Stimulated activated naive CD8-positive, alpha-beta T cell treated with anti-CD3 and anti-CD28 coated beads, Interleukin-15, amount 100 ng/mL, for 72 hours (primary cell): ENCODE data around the gene MACROD1.

Experiments used
- ATAC-seq: fragments of 150-1000 bp; cut with Tn5 transposase; 2 replicates; pipeline ENCODE4 v1.10.0; 2021; ENCODE audit warnings: mild to moderate bottlenecking, moderate library complexity
- DNase-seq, 2 donors: peaks; one replicate each; pipeline ENCODE4 v3.0.0; 2021 to 2022
- H3K27ac Mint-ChIP-seq, 2 donors: one replicate each; pipeline ENCODE4 v1.8.0; 2022; ENCODE audit warnings: mild to moderate bottlenecking in 2 of 2, mixed read lengths in 2 of 2, moderate library complexity in 2 of 2
- H3K27me3 Mint-ChIP-seq: one replicate; pipeline ENCODE4 v1.8.0; 2022; ENCODE audit warnings: mixed read lengths
- H3K4me1 Mint-ChIP-seq: one replicate; pipeline ENCODE4 v1.8.0; 2022; ENCODE audit warnings: mild to moderate bottlenecking, mixed read lengths
- H3K4me3 Mint-ChIP-seq, 2 donors: one replicate each; pipeline ENCODE4 v1.8.0; 2022; ENCODE audit warnings: mild to moderate bottlenecking in 2 of 2, mixed read lengths in 2 of 2, moderate library complexity in 1 of 2
- H3K9me3 Mint-ChIP-seq, 2 donors: one replicate each; pipeline ENCODE4 v1.8.0; 2022; ENCODE audit warnings: mixed read lengths in 2 of 2

MACROD1 gene

DNA sequence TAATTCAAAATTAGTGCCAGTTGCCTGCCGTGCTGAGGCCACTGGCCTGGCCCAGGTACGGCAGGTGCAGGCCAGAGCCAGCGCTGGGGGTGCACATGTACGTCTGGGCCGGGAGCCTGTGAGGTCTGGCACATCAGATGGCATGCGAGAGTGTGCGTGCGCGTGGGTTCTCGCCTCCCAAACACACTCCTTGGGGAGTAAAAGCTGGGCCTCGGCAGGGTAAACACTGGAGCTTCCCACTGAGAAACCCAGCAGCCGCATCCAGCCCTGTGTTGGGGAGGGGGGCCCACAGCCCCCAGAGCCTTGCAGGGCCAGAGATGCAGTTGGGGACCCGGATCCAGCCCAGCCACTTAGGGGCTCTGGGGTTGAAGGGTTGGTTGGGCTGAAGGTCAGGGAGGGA is 92.4 kb downstream of the MACROD1 start:
- Mint-ChIP-seq H3K9me3 (no peaks in the 10 kb centered on the region), H3K27me3 (no peaks in the 10 kb centered on the region), H3K4me3 (no peak overlapping the region), H3K27ac (peak overlapping the region in 1 of 2 donors; percentile 27), H3K4me1 (peaks cover 11% of the 10 kb centered on the region)
- DNase-seq (no peak), ATAC-seq (no peak)

DNA sequence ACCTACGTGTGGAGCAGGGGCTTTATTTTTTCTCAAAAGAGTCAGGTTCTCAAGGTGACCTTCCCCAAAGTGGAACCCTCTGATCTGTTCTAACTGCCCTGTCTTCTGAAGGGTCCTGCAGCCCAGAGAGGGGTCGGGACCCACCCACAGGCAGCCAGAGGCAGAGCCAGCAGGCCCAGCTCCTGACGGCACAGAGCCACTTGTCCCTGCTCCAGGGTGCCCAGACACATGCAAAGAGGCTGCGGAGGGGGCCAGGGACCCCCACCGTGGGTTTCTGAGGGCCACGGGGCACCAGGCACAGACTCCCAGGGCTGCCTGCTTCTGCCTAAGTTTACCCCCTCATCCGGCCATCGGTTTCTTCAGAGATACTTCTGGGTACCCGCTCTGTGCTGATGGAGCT is 93.0 kb downstream of the MACROD1 start:
- Mint-ChIP-seq H3K9me3 (no peaks in the 10 kb centered on the region), H3K27ac (no peak overlapping the region), H3K4me1 (peaks cover 17% of the 10 kb centered on the region)

DNA sequence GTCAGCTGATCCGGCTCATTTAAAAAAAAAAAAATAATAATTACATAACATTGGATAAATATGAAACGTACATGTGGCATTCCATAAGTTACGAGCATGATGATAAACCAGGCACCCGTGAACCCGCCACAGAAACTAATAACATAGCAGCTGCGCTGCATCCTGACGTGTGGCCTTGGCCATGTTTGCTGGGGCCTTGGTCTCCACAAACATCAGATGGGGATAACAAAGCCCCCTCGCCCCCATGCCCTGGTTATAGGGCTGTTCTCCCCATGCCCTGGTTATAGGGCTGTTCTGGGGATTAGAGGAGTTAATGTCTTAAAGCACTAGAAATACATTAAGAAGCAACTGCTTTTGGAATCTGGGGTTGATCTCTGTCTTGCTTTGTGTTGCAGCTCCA is 93.5 kb downstream of the MACROD1 start:
- Mint-ChIP-seq H3K27me3 (no peaks in the 10 kb centered on the region), H3K9me3 (no peaks in the 10 kb centered on the region), H3K27ac (no peak overlapping the region), H3K4me3 (no peak overlapping the region), H3K4me1 (peaks cover 22% of the 10 kb centered on the region)
- no peak for DNase-seq
- ATAC-seq: no peak

More for the DNA sequence above, 93.0 kb downstream of the MACROD1 start:
- Mint-ChIP-seq H3K4me3 (no peak overlapping the region), H3K27me3 (no peaks in the 10 kb centered on the region)
- ATAC-seq: no peak
- no peak for DNase-seq

DNA sequence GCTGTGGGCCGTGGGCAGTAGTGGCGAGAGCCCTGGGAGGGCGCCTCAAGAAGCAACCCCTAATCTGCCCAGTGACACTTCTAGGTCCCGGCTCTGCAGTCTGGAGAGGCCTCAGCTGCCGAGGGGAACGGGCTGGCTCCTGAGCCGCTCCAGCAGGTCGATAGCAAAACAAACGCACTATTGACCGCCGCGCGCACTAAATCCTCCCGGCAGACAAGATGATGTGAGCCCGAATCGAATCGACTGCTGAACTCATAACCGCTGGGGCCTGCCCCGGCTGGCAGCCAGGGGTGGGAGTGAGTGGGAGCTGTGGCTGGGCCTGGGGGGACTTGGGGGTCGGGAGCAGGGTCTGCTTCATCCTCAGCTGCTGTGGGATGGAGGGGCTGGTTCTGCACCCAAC is 94.1 kb downstream of the MACROD1 start:
- no peak for ATAC-seq
- H3K27ac Mint-ChIP-seq: no peak overlapping the region
- H3K4me3 Mint-ChIP-seq: no peak overlapping the region
- H3K4me1 Mint-ChIP-seq: peaks cover 28% of the 10 kb centered on the region
- H3K27me3 Mint-ChIP-seq: no peaks in the 10 kb centered on the region
- no peak for DNase-seq
- no peaks in the 10 kb centered on the region for H3K9me3 Mint-ChIP-seq

DNA sequence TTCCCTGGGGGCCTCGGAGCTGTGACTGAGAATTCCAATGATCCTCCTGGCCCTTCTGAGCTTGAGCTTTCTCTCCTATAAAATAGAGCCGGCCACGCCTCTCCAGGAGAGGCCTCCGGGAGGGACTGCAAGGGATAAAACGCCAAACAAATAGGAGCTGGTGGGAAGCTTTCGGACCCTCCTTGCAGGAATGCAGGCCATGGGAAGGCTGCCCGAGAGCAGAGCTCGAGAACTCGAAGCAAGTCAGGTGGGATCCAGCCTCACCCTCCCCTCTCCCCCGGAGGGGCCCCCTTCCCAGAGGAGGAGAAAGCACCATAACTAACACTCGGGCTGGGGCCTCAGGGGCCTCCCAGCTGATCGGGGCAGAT is 95.6 kb downstream of the MACROD1 start:
- no peak overlapping the region for H3K4me3 Mint-ChIP-seq
- DNase-seq (no peak), ATAC-seq (no peak)
- H3K27ac Mint-ChIP-seq: no peak overlapping the region
- H3K9me3 Mint-ChIP-seq: no peaks in the 10 kb centered on the region
- H3K4me1 Mint-ChIP-seq: peaks cover 32% of the 10 kb centered on the region
- no peaks in the 10 kb centered on the region for H3K27me3 Mint-ChIP-seq

DNA sequence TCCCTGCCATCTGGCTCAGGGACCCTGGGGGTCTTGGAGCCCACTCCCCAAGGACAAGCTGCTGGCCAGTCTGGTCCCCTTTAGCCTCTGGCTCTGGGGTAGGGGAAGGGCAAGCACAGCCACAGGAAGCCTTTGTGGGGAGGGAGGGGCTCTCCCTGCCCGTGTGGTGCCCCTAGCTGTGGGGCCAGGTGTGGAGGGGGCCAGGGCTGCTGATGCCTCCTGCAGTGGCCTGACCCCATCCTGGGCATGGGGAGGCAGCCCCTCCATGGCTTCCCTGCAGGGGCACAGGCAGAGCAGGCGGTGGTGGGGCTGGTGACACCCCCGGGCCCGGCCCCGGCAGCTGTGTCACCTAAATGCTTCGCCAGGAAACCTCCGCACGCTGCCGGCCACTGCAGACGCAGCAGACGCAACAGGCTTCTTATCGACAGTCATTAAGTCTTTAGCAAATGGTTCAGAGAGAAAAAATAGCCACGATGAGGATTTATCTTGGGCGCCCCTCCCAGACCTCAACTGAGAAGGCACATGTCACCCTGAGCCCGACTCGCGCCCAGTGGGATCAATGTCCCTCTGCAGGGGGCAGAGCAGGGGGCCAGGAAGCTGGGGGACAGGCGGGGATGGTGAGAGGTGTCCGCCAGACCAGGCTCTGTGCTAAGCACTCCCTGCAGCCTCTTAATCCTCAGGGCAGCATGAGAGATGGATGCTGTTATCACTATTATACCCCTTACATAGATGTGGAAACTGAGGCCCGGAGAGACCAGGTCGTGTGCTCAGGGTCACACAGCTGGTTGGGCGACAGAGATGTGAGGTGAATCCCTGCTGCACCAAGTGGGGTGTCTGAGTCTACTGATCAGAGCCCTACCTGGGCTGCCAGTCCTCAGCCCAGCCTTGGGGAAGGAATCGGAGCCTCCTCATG is 96.3 kb downstream of the MACROD1 start:
- Mint-ChIP-seq H3K9me3 (no peaks in the 10 kb centered on the region), H3K4me3 (no peak overlapping the region), H3K4me1 (peaks cover 36% of the 10 kb centered on the region), H3K27me3 (no peaks in the 10 kb centered on the region), H3K27ac (no peak overlapping the region)
- ATAC-seq: peak; percentile 18
- no peak for DNase-seq

DNA sequence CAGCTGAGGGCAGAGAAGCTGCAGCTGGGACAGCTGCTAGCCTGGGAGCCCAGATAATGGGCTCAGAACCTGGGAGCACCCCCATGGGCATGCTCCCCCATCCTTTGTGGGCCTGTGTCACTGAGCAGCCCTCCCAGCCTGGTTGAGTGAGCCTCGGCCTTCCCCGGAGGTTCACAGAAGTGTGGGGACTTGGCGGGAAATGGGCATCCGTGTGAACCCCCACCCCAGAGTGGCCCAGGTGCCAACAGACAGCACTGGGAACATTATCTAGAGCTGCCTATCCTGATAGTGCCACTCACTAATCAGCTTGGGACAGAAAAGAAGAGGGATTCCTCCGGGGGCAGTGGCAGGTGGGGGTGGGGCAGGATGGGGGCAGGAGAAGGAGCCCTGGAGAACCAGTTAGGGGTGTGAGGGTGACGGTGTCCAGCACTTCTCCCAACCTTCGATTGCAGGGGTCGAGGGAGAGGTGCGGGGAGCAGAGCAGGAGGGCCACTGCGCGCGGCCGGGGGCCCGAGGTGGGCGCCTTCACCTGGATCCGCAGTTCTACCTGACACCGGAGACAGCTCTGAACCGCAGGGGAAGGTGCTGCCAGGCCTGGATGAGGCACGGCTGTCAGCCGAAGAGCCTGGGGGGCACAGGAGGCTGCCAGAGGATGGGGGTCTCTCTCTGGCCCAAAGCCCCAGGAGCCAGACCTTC is 97.1 kb downstream of the MACROD1 start:
- no peaks in the 10 kb centered on the region for H3K27me3 Mint-ChIP-seq
- ATAC-seq (no peak), DNase-seq (no peak)
- no peaks in the 10 kb centered on the region for H3K9me3 Mint-ChIP-seq
- peaks cover 31% of the 10 kb centered on the region for H3K4me1 Mint-ChIP-seq
- H3K27ac Mint-ChIP-seq: no peak overlapping the region
- no peak overlapping the region for H3K4me3 Mint-ChIP-seq

DNA sequence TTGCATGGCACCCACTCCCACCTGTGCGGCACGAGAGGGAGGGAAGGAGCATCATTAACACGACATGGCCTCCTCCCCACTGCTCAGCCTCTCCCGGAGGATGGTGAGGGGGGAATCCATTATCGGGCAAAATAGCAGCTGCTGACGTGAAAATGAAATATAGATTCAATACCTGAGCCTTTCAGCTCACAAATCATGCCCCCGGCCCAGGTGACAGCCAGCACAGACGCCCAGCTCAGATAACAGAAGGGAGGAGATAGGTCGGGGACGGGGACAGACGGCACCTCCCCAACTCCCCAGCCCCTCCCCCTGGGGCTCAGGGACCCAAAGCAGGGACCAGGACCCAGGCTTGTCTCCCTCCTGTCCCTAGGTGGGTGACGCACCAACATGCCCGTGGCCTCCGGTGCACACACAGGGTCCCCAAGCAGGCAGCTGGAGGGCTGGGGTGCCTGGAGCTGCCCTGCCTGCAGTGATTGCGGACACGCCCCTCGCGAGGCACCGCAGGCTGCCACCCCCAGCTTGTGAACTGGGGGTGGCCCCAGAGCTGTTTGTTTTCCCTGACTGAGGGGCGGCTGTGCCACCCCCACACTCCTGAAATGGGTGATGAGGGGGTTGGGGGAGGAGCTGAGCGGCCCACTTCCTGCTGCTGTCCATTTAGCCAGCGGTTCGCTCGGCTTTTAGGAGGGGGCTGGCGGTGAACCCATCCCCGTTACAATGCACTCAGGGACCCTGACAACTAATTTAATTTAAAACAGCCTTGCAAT is 98.5 kb downstream of the MACROD1 start:
- Mint-ChIP-seq H3K27me3 (peaks cover 8% of the 10 kb centered on the region), H3K4me1 (peaks cover 31% of the 10 kb centered on the region), H3K27ac (no peak overlapping the region), H3K9me3 (no peaks in the 10 kb centered on the region), H3K4me3 (peak overlapping the region in 1 of 2 donors; percentile 29)
- ATAC-seq (peak; percentile 61), DNase-seq (peak; percentile 15 to 25)

DNA sequence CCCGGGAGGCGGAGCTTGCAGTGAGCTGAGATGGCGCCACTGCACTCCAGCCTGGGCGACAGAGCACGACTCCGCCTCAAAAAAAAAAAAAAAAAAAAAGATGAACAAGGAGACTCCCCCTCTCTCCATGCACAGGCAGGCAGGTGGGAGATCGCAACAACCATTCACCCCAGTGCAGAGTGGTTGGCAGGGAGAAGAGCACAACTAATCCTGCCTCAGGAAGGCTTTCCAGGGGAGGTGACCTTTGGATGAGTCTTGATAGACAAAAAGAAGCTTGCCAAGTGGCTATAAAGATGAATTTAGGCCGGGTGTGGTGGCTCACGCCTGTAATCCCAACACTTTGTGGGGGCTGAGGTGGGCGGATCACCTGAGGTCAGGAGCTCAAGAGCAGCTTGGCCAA is 100.2 kb downstream of the MACROD1 start:
- no peaks in the 10 kb centered on the region for H3K9me3 Mint-ChIP-seq
- ATAC-seq (no peak), DNase-seq (no peak)
- H3K27me3 Mint-ChIP-seq: peaks cover 25% of the 10 kb centered on the region
- H3K4me1 Mint-ChIP-seq: peaks cover 46% of the 10 kb centered on the region
- no peak overlapping the region for H3K27ac Mint-ChIP-seq
- H3K4me3 Mint-ChIP-seq: no peak overlapping the region

DNA sequence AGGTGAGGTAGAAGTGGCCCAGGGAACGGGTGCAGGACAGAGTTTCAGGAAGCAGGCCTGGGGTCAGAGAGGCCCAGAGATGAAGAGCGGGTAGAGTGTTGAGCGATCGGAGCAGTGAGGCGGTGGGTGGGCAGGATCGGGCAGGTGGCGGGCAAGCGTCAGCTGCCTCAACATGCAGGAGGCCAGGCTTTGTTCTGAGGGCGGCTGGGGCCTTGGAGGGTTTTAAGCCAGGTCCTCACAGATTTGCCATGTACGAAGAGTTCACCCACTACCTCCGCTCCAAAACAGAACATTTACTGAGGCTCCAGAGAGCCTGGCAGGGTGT is 100.8 kb downstream of the MACROD1 start:
- no peak overlapping the region for H3K27ac Mint-ChIP-seq
- H3K4me1 Mint-ChIP-seq: peaks cover 51% of the 10 kb centered on the region
- ATAC-seq (no peak), DNase-seq (no peak)
- no peak overlapping the region for H3K4me3 Mint-ChIP-seq
- H3K27me3 Mint-ChIP-seq: peaks cover 30% of the 10 kb centered on the region
- no peaks in the 10 kb centered on the region for H3K9me3 Mint-ChIP-seq

DNA sequence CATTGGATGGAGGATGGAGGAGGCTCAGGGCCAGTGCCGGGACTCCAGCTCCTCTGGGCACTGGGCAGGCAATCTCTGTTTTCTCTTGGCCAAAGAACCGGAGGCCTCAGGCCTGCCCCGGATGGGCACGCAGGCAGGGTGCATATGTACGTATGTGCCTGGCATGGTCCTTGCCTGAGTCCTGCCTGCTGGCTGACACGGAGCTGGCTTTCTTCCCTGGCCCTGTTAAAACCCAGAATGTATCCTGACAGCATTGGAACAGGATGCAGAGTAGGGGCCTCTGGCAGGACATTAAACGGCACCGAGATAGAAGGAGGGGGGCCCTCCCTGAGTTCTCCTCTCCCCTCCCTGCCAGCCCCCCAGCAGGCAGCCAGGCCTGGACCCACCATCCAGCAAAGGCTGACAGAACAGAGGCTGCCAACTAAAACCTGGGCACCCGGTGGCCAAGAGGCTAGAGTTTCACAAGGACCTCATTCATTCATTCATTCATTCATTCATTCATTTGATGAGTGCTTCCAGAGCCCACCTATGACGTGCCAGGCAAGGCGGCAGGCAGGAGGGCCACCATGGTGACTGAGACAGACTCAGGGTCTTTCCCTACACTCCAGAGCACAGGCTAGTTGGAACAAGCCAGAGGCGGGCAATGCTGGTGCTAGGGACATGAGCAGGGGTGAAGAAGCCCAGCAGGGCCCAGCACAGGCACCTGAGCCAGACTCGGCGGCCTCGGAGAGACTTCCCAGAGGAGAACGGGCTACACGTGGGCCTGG is 101.4 kb downstream of the MACROD1 start:
- ATAC-seq (no peak), DNase-seq (no peak)
- H3K9me3 Mint-ChIP-seq: no peaks in the 10 kb centered on the region
- peaks cover 51% of the 10 kb centered on the region for H3K4me1 Mint-ChIP-seq
- H3K4me3 Mint-ChIP-seq: no peak overlapping the region
- H3K27me3 Mint-ChIP-seq: peaks cover 30% of the 10 kb centered on the region
- H3K27ac Mint-ChIP-seq: no peak overlapping the region

DNA sequence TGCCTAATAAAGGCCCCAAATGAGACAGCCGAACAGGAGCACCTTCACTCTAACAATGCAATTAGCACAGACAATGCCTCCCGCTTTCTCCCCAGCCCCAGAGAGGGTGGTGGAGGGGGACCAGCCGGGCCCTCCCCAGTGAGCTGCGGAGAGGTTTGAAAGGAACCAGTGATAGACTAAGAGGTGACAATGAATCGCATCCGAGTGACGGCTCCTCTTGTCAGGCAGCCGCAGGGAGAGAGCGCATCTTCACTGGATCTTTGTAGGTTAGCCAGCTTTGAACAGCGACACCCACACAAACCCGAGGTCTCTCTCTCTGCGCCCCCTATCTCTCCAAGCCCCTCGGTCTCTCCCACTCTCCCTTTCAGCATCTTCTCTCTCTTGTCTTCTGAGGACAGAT is 102.1 kb downstream of the MACROD1 start:
- no peak overlapping the region for H3K4me3 Mint-ChIP-seq
- peaks cover 49% of the 10 kb centered on the region for H3K4me1 Mint-ChIP-seq
- peak overlapping the region in 1 of 2 donors; percentile 42 for H3K27ac Mint-ChIP-seq
- no peaks in the 10 kb centered on the region for H3K9me3 Mint-ChIP-seq
- no peak for ATAC-seq
- peaks cover 30% of the 10 kb centered on the region for H3K27me3 Mint-ChIP-seq
- DNase-seq: no peak

DNA sequence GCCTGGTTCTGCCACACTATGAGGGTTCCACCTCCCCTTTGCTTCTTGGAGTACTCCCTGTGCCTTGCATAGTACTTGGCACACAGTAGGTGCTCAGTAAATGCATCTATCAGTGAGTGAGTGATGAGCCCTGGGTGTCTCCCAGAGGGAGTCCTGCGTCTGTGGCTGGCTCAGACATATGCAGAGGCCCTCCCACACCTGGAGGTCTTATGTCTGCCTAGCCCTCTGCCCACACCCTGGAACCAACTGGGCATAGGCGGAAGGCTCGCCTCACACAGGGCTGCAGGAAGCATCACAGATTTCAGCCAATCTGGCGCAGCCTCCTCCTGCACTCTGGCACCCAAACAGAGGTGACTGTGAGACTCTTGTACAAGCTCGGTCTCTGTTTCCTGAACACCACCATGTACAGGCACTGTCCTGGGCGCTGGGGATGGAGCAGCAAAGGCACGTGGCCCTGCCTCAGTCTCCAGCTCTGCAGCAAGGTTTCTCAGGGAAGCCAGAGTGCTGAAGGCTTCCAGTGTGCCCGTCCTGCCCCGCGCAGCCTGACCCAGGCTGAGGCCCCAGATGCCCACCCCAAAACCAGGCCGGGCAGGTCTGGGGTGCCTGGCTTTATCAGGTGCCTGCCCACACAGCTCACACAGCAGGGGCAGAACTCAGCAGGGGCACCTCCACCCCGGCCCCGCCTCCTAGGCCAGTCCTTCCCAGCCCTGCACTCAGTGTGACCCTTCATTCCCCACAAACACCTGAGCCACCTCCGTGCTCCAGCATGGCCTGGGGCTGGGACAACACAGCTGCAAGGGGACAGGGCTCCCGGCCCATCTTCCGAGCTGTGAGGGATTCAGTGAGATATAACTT is 103.5 kb downstream of the MACROD1 start:
- no peaks in the 10 kb centered on the region for H3K9me3 Mint-ChIP-seq
- ATAC-seq: no peak
- H3K4me3 Mint-ChIP-seq: peak overlapping the region in 1 of 2 donors; percentile 39
- peaks cover 35% of the 10 kb centered on the region for H3K4me1 Mint-ChIP-seq
- no peak for DNase-seq
- peaks cover 30% of the 10 kb centered on the region for H3K27me3 Mint-ChIP-seq
- peak overlapping the region in 1 of 2 donors; percentile 79 for H3K27ac Mint-ChIP-seq

DNA sequence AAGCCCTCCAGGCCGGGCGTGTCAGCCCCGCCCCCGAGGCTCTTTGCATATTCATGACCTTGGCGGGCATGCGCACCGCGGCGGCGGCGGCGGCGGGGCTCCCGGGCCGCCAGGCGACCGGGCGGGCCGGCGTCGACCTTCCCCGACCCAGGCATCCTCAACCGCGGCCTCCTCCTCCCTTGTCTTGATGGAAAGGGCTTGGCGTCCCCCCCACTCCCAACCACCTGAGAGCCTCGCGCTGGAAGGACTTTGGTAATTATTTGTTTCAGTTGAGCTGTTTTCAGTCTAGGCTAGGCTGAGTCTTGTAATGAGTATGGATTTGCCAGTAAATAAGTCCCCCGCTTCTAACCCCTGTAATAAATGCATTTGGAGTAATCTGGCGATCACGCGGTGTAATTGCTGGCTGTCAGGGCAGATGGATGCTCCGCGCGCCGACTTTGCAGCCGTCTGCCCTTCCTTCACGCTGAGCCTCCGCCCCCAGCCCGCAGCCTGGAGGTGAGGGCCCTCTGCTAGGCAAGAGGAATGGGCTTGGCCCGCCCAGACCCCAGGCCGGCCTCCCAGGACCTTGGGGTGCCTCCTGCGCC is 105.0 kb downstream of the MACROD1 start:
- H3K27ac Mint-ChIP-seq: no peak overlapping the region

More for the DNA sequence above, 105.0 kb downstream of the MACROD1 start:
- peak; percentile 80 for ATAC-seq
- peaks cover 30% of the 10 kb centered on the region for H3K27me3 Mint-ChIP-seq
- H3K4me1 Mint-ChIP-seq: peaks cover 26% of the 10 kb centered on the region
- peak; percentile 37 to 52 for DNase-seq
- H3K9me3 Mint-ChIP-seq: no peaks in the 10 kb centered on the region
- H3K4me3 Mint-ChIP-seq: peak overlapping the region; percentile 78 to 80
